Stimulated activated CD4-positive, alpha-beta T cell treated with anti-CD3 and anti-CD28 coated beads, Interleukin-15, amount 100 ng/mL, for 1 hour (primary cell): ENCODE results near the gene UVSSA.
"Not testable (repeated sequence)": the region's sequence is repeated elsewhere in the genome, so short reads cannot be mapped to it uniquely, and the experiment has no call there.

ENCODE experiments used
- DNase-seq, 2 donors: peaks; one replicate each; pipeline ENCODE4 v3.0.0-alpha.2; 2020; ENCODE audit warnings: low read depth in 1 of 2, low spot score in 1 of 2

Gene UVSSA

GRCh38 chr4:1329408-1330371 lies 17.3 kb upstream of the UVSSA start:
- no peak for DNase-seq

GRCh38 chr4:1330761-1331590 lies 16.0 kb upstream of the UVSSA start:
- peak in 1 of 2 donors; percentile 30 for DNase-seq

- DNase-seq, result no peak
These were observed 15.2 kb upstream of the UVSSA start for GRCh38 chr4:1331591-1332353.

GRCh38 chr4:1332686-1333085 lies 14.3 kb upstream of the UVSSA start:
- DNase-seq, result no peak

DNA sequence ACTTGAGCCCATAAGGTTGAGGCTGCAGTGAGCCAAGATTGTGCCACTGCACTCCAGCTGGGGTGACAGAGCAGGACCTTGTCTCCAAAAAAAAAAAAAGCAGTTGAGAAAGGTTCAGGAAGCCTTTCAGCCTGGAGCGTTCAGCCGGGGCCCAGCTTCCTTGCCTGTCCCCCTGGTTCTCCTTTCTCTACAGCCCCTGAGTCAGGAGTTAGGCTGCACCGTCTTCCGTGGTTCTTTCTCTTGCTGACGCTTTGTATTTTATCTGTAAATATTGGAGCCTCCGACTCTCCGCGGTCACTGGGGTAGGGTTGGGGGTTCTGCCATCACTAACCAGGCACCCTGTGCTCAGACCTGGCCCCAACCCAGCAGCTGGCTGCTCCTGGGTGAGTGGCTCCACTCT lies 13.8 kb upstream of the UVSSA start:
- DNase-seq, result no peak

GRCh38 chr4:1333851-1334578 lies 13.0 kb upstream of the UVSSA start:
- not testable (repeated sequence) for DNase-seq

GRCh38 chr4:1334579-1334895 lies 12.5 kb upstream of the UVSSA start:
- no peak for DNase-seq

DNA sequence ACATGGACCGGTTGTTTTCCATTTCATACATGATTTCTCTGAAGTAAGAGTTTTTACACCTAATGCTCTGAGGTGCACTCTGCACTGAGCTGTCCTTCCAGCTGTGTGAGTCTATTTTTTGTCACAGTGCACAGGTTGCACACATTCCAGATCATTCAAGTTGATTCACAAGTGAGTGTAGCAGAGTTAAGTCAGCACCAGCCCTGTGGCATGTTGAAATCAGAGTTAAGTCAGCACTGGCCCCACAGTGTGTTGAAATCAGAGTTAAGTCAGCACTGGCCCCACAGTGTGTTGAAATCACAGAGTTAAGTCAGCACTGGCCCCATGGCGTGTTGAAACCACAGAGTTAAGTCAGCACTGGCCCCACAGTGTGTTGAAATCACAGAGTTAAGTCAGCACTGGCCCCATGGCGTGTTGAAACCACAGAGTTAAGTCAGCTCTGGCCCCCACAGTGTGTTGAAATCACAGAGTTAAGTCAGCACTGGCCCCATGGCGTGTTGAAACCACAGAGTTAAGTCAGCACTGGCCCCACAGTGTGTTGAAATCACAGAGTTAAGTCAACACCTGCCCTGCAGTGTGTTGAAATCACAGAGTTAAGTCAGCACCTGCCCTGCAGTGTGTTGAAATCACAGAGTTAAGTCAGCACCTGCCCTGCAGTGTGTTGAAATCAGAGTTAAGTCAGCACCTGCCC lies 11.7 kb upstream of the UVSSA start:
- DNase-seq, result not testable (repeated sequence)

- no peak for DNase-seq
These were observed 10.9 kb upstream of the UVSSA start for GRCh38 chr4:1336088-1336491.

GRCh38 chr4:1337376-1337831 lies 9.6 kb upstream of the UVSSA start:
- DNase-seq, result peak in 1 of 2 donors; percentile 30

DNA sequence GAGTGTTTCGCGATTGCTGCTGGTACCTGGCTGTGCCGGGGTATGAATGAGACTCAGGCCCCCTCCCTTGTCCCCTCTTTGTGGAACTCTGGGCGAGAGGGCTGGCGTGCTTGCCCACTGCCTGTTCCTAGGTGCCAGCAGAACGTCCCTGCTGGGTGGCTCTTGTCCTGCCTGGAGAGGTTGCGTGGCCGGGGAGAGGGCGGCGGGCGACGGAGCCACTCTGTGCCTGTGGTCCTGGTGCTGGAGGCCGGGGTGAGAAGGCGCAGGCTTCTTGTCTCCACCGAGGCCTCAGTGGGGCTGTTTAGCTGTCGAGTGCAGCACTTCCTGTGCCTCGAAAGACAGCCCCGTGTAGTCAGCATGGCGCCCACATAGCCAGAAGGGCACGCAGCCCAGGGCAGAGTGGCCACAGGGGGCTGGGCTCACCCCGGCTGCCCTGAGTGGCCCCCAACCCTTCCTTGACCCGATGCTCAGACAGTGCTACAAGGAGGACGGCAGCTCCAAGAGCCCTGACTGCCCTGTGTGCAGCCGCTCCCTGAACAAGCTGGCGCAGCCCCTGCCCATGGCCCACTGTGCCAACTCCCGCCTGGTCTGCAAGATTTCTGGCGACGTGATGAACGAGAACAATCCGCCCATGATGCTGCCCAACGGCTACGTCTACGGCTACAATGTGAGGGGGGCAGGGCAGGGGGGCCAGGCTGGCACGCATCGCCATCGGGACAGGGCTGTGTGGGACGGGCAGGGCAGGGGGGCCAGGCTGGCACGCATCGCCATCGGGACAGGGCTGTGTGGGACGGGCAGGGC lies 8.9 kb upstream of the UVSSA start:
- DNase-seq, result no peak

DNA sequence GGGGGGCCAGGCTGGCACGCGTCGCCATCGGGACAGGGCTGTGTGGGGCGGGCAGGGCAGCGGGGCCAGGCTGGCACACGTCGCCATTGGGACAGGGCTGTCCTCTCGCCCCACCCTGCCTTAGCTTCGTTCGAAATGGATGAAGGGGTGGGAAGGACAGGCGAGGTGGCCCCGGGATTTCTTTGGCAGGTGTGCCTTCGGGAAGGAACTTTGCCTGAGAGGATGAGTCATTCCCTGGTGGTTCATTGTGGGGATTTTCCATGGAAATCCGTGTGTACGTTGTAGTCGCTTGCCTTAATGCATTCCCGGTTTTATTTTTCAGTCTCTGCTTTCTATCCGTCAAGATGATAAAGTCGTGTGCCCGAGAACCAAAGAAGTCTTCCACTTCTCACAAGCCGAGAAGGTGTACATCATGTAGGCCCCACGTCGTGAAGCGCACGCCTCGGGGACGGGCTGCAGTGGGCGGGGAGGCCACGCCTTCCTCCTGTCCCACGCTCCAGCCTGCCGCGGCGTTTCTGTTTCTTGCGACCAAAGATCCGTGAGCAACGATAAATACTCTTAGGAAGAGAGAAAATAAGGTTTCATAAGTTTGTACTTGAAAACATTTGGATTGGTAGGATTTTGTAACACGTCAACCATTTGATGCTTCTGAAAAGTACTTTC lies 8.1 kb upstream of the UVSSA start:
- DNase-seq, result no peak

DNA sequence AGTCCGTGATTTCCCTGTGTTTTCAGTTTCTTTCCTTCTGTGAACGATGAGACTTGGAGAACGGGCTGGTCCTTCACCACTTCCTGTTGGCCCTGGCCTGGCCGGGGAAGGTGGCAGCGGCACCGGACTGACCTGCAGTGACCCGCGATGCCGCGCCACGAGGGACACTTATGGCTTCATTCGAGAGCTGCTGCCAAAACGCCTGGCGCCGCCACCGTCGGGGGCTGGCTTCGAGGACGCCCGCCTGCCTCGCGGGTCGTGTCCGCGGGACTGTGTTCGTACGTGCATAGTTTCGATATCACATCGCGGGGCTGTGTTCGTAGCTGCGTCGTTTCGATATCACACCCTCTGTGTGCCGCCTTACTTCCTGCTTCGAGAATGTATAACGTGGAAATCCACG lies 7.5 kb upstream of the UVSSA start:
- no peak for DNase-seq

GRCh38 chr4:1340181-1340747 lies 6.7 kb upstream of the UVSSA start:
- no peak for DNase-seq

DNA sequence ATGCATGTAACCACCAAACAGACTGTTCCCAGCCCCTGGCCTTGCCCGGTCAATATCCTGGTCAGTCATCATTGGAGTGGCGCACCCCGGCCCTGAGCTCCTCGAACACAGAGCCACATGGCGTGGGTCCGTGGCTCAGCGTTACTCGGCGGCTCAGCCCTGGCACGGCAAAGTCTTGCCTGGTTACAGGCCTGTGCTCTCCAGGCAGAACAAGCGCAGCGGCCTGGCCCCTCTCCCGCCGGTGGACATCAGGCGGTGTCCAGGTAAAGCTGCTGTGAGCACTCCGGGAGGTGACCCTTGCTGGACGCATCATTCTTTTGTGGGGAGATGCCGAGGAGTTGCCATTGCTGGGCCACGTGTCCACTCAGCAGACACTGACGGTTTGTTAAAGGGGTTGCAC lies 6.1 kb upstream of the UVSSA start:
- DNase-seq, result no peak

DNA sequence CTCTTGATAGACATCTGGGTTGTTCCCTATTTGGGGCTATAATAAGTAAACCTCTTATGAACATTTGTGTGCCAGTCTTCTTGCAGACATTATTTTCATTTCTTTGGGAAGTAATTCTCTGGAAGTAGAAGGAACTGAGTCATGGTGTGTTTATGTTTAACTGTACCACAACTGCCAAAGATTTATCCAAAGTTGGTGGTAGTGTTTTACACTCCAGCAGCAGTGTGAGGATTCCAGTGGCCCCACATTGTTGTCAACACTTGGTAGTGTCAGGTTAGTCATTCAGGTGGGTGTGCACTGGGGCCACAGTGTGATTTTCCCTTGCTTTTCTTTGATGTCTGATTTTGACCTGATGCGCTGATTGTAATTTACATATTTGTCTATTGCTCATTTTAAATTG lies 5.0 kb upstream of the UVSSA start:
- no peak for DNase-seq

GRCh38 chr4:1344696-1345095 lies 2.3 kb upstream of the UVSSA start:
- no peak for DNase-seq
